Medulla oblongata (tissue), 1 donor: ENCODE data around the gene BCLAF1.
A peak's percentile ranks its signal among the peaks of the same experiment; 100 is the strongest.
"Not testable (repeated sequence)": the region's sequence is repeated elsewhere in the genome, so short reads cannot be mapped to it uniquely, and the experiment has no call there.

Experiments
- DNase-seq: peaks from one replicate; pipeline ENCODE4 v3.0.0-alpha.2; 2015; ENCODE audit errors: extremely low spot score

The BCLAF1 gene

DNA sequence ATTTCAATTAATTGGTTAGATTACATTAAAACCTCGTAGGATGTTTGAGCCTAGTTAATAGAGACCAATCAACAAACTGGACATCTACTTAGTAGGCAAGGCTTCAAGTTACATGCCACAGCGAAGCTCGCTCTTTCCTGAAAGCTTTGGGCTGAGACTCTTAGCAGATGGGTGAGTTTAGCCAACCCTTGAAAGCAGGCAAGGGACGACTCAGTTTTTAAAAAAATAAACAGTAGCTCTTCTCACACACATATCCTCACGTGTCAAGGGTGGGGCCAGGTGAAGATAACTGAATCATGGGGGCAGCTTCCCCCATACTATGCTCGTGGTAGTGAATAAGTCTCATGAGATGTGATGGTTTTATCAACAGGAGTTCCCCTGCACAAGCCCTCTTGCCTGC, 40.3 kb downstream of the BCLAF1 start:
- DNase-seq = no peak

DNA sequence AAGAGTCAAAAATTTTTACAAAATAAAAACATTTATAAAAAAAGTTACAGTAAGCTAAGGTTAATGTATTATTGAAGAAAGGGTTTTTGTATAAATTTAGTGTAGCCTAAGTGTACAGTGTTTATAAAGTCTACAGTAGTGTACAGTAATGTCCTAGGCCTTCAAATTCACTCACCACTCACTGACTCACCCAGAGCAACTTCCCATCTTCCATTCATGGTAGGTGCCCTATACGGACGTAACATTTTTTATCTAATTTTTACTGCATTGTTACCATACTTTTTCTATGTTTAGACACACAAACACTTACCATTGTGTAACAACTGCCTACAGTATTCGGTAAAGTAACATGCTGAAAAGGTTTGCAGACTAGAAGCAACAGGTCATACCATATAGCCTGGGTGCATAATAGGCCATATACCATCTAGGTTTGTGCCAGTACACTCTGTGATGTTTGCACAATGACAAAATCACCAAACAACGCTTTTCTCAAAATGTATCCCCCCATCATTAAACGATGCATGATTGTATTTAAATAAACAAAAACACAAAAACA, 45.5 kb downstream of the BCLAF1 start:
- no peak for DNase-seq

DNA sequence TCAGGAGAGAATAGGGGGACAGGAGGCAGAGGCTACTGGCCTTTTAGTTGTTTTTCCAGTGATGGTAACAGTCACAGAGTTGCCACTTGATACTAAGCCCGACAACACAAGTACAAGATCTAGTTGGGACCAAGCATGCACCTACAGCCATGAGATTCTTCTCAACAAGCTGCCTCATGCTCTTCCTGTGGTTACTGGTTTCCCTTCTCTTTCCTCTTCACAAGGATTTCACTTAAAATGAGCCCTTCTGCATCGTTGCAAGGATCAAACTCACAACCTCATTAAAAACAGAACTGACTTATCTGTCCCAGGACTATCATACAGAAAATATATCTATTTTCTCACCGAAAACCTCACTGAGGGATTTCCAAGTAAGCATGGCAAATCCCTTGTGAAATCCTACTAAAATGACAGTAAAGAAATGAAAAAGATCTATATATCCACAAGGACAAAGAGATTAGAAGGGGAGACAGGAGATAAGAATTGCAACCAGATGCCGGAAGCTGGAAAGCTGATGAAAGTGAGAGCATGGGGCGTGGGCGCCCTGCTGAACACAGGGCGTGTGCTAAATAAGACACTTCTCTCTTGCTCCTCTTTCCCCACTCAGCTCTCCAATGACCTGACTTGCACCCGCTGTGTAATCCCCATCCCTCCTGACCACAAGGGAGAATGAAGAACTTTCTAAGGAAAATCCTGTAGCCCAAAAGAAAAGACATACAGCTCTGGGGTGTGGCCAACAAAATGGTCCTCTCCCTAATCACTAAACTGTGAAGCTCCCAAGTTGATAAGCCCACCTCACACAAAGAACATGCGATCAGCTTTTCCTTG, 53.0 kb downstream of the BCLAF1 start:
- DNase-seq = no peak

DNA sequence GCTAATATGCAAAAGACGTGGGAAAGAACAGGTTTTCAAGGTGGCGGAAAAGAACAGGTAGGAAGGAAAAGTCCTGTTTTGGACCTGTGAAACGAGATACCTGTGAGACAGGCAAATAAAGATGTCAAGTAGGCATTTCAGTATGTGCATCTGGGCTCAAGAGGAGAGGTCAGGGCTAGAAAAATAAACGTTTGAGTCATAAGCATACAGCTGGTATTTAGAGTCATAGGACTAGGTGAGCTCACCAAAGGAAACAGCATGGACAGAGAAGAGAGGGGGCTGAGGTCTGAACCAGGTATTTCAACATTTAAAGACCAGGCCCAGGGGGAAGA, 54.4 kb downstream of the BCLAF1 start:
- no peak for DNase-seq

DNA sequence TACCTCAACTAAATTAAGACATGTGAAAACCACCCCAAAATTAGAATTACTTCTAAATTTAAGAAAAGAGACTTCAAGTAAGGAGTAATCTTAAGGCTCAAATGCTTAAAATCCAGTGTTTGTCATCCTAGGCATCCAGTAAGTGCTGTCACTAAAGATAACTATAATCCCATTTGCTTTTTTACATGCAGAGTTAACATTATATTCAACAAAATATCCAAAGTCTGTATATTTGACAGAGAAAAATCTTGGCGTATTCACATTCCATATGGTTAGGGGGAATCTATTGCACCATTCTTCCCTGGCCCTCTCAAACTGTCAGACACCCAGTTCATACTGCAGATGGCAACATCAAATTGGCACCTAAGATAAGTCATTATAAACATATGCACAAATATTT, 56.9 kb downstream of the BCLAF1 start:
- no peak for DNase-seq

DNA sequence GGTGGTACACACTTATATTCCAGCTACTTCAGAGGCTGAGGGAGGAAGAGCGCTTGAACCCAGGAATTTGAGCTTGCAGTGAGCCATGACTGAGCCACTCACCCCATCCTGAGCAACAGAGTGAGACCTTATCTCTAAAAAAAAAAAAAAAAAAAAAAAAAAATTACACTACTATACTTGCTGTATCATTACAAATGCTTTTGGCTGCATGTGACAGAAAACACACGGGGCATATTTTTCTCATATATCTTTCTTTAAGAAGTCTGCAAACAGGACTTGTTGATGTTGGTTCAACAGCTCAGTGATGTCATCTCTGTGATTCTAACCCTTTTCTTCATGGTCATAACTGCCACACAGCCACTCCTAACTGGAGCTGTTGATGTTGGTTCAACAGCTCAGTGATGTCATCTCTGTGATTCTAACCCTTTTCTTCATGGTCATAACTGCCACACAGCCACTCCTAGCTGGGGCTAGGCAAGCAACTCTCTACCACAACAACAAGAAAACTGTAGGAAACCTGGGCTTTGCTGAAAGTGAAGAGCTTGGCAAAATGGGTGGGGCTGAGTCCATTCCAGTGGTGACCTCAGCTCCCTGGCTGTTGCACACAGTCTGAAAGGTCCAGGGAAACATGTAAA, 59.3 kb downstream of the BCLAF1 start:
- no peak for DNase-seq

DNA sequence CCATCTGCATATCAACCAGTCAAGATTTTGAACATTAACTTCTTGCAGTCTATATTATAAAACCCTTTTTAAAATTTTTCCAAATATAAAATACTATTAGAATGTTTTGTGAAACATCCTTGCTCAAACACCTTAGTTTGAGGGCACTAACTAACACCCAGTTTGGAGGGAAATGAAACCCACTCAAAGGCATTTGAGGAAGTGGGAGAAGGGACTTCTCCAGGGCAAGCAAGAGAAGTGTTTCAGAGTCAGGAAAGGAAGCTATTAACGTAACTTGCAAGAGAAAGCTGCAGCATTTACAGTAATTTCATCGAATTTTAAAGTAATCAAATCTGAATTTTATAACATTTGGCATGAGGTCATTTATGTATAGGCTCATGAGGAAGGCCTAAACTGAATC, 60.8 kb downstream of the BCLAF1 start:
- DNase-seq = peak; percentile 69

DNA sequence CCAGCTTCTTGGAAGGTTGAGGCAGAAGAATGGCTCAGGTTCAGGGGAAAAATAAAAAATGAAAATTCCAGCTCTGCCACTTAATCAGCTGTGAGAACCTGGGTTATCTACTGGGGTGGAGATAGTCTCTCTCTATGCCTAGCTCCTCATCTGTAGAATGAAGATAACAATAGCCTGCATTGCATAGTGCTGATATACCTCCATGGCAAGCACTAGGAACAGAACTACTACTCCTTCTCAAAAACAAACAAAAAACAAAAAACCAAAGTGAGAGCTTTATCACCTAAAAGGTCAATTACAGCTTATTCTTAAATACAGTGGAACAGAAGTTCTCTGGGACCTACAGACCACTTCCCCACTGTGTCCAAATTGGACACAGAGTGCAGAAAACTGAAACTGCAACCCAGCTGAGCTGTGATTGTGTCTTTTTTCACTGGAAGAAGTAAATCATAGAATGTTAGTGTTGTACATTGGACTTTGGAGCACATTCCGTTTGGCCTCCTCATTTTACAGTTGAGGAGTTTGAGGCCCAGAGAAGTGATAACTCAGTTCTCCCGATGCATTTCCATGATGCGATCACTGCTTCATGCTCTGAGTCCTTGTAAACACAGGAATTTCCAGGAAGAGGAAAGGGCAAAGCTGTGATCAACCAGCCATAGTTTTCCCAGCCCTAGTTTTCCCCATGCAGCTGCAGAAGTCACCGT, 62.8 kb downstream of the BCLAF1 start:
- DNase-seq = no peak

DNA sequence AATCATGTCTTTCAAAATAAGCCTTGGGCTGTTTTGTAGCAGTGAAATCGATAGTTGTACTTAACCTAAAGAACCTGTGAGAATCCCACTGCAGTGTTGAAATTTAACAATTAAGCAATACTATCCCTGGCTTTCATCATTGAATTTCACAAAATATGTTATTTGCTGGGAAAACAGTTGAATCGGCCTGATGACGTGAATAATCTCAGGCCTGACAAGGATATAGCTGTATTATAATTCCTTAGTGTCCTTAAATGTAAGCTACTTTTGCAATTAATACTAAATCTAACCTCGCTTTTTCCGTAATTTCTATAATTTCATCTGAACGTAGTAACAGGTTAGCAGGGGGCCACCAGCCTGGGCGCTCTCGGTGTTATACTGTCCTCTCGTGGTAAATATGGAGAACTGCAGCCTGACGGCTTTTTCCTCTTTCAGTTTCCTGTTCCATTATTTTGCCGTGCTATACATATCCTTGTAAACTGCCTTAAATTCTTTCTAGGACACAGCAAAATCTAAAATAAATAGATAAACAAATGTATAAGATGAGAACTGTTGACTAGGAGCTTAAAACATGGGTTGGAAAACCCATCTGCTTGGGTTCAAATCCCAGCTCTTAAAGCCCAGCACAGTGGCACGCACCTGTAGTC, 63.5 kb downstream of the BCLAF1 start:
- DNase-seq = peak; percentile 70

DNA sequence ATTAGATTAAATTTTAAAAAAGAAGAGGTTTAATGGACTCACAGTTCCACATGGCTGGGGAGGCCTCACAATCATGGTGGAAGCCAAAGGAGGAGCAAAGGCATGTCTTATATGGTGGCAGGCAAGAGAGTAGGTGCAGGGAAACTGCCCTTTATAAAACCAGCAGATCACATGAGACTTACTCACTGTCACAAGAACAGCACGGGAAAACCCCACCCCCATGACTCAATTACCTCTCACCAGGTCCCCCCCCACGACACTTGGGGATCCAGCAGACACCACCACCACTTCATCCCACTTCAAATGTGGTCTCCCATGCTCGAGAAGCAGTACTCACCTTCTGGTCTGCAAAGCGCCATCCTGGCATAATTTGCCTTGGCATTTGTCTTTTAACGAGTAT, 64.2 kb downstream of the BCLAF1 start:
- no peak for DNase-seq

DNA sequence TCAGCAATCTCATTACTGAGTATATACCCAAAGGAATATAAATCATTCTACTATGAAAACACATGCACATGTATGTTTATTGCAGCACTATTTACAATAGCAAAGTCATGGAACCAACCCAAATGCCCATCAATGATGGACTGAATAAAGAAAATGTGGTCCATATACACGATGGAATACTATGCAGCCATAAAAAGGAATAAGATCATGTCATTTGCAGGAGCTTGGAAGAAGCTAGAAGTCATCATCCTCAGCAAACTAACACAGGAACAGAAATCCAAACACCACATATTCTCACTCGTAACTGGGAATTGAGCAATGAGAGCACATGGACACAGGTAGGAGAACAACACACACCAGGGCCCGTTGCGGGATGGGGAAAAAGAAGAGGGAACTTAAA, 64.7 kb downstream of the BCLAF1 start:
- not testable (repeated sequence) for DNase-seq

DNA sequence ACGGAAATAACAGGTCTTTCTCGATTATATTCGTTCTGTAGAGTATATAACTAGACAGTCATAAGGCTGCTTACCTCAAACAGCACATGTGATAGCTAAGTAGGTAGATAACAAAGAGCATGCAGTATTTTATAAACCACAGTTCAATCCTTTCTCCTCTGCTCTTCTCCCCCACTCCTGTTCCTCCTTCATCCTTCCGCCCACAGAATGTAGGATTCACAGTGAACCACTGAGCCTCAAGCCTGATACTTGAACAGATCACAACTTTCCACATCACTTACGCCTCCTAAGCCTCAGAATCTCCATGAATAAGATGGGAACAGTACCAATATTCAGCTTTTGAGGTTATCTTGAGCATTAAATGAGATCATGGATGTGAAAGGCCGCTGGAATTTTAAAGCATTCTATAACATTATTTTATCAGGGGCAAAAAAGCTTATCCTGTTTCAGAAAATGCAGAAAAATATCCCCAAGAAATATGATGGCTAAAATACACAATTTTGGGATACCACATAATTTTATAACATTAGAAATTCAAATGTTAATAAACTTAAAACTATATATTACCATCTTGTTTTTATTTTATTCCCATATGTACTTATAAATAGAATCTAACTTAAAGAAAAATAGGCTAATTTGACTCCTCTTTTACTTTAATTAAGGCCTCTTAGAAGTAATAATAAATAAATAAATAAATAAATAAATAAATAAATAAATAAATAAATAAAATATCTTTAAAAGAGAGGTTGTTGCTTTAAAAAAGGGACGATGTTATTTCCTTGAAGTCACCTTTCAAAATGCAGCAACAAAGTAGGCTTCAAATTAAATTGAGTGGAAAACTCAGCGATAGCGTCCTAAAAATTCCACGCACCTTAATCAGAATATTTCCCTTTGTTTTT, 72.9 kb downstream of the BCLAF1 start:
- no peak for DNase-seq

DNA sequence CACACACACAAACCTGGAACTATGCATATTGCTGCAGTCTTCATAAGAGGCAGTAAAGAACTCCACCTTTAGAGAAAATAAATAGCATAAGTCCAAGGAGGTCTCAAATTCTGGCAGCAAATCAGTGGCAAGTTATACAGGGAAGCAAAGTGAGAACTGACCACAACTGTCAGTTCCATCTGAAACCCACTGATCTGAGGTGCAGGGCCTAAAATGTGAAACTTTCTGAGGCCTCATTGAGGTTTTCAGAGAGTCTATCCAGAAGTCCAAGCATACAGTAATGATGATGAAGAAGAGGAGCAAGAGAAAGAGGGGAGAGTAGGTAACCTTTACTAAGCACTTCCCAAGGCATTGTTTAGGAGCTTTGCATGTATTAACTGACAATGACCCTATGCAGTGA, 75.8 kb downstream of the BCLAF1 start:
- DNase-seq = no peak

DNA sequence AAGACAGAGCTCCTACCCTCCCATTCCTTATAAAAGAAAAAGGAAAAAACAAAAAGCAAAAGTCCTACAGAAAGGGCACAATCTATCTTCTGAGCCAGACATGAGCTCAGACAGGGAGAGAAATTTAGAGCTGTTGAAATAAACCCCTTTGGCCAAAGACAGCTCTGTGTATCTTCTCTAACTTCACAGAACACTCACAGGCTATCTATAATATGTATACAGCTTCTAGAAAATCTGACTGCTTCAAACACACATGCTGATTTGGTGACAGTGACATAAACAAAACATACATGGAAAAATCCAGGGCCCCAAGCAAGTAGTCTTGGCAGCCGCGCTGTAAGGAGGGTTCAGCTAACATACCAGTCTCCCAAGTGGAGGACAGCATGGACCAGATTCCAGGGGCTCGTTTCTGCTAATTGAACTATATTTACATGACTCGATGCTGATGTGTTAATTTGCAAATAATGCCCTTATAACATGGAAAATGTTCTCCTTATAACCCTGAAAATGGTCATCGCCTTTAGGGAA, 76.6 kb downstream of the BCLAF1 start:
- DNase-seq = no peak

DNA sequence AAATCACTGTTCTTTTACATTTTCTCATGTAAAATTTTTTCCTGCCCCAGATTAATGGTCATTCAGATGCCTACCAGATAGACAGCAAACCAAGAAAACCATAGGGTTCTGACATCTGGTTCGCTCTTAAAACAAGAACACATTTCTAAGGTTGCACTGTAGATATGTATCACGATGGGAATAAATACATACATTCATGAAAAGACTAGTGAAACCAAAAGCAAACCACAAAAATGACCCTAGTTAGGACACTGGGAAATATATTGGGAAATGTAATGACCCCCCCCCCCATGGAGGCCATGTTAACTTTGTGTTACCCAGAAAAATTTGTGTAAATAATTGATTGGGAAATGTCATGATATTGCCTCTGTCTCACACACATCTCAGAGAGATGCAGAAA, 77.0 kb downstream of the BCLAF1 start:
- no peak for DNase-seq

DNA sequence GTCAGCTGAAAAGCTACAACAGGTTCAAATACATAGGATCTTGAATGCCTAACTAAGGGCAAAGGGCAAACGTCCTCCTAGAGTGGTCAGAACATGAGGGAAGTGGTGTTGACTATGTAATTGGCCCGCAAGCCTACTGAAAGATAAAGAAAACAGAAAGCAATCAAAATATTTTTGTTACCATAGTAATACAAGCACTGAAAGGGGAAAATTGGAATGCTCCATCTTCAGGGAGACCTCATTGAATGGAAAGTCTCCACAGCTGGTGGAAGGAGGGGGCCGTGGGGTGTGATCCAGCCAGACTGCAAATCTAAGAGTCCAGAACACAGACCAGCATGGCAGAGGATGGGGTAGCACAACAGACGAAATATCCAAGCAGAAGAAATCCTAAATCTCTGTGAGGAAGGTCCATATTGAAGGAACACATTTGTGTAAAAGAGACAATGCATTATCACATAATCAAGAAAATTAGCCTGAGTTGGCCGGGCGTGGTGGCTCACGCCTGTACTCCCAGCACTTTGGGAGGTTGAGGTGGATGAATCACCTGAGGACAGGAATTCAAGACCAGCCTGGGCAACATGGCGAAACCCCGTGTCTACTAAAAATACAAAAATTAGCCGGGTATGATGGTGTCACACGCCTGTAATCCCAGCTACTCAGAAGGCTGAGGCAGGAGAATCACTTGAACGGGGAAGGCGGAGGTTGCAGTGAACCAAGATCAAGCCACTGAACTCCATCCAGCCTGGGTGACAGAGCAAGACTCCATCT, 79.1 kb downstream of the BCLAF1 start:
- no peak for DNase-seq

DNA sequence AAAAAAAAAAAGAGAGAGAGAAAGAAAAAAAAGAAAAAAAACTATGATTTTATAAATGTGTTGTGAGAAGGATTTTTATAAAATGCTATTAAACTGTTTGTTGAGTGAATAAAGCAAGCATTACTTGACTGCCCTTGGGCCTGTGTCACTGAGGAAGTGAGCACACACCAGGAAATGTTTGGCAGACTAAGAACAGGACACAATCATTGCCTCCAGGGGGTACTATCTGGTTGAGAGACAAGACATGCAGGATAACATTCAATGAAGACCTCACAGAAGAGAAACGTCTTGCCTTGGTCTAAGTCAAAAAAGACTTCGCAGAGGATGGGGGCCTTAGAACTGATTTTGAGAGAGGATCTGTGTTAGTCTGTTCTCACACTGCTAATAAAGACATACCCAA, 80.2 kb downstream of the BCLAF1 start:
- no peak for DNase-seq

DNA sequence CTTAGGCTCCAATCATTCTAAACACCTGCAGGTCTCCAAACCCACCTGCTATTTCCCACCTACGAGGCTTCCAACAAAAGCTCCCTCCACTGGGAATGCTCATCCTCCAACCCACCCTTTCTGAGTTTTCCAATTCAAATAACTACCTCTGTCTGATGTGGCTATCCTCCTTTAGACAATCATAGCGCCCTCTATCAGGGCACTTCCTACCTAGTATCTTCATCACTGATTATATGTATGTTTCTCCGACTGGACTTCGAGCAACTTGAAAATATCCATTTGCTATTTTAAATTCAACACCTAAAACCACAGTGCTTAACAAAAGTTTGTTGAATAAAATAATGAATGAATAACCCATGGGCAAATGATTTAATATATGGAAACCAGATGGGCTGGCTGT, 80.9 kb downstream of the BCLAF1 start:
- no peak for DNase-seq
